Hippocampal formation (tissue), 2 donors: Measurements from ENCODE around the gene GSG1L.
A peak's percentile ranks its signal among the peaks of the same experiment; 100 is the strongest.
"Not testable (repeated sequence)": the region's sequence is repeated elsewhere in the genome, so short reads cannot be mapped to it uniquely, and the experiment has no call there.

Source experiments
- DNase-seq, 2 donors: peaks; one replicate each; lab custom pipeline; 2025; lab: John Stamatoyannopoulos, UW

The GSG1L gene

DNA sequence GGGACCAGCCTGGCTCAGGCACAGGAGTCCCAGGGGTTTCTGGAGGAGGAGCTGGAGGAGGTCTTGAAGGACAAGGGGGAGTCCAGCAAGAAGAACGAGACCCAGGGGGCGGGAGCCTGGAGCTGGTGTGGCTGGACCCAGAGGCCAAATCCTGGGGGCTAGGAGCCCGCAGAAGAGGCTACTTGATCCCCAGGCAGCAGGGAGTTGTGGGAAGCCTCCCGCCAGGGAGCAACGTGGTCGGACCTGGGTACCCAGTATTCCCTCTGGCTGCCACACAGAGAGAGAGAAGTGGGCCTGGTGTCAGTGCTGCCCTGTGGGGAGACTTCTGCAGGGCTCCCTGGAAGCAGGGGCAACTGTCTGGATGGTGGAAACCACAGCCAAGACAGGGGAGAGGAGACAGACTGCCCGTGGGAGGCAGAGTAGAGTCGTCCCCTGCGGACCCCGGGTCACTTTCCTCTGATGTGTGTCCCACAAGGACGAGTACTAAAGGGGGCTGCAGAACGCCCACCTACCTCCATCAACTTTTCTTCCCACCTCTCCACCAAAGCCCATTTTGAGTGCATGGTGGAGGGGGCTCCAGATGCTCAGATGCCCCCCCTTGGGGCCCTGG is 160.4 kb downstream of the GSG1L start:
- no peak for DNase-seq

DNA sequence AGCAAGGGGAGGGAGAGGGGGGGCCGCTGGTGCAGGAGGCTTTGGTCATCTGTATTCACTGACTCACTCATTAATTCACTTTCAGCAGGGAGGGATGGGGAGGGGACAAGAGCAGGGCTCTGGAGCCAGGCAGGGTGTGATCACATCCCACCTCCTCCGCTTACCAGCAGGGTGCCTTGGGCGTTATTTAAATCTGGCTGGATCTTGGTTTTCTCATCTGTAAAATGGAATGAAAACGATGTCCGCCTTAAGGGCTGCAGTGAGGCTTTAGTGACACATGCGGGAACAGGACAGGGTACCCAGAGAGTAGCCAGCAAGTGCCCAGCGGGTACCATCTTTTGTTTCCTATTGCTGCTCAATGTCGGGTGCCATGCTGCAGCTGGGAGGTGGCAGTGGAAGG is 161.0 kb downstream of the GSG1L start:
- no peak for DNase-seq

DNA sequence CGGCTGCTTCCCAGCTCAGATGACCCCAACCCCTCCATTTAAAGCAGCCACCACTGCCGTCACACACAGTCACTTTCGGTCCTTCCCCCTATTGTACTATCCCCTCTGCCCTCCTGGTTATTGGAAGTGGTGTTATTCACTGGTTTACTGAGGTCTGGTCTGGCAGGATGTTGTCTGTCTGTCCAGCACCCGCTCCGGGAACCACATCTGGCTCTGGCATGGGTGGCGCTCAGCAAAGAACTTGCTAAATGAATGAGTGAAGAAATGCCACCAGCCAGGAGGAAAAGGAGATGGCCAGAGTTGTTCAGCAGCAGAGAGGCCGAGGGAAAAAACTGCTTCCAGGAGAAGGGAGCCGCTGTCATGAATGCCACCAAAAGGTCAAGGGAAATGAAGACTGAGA is 161.6 kb downstream of the GSG1L start:
- no peak for DNase-seq

DNA sequence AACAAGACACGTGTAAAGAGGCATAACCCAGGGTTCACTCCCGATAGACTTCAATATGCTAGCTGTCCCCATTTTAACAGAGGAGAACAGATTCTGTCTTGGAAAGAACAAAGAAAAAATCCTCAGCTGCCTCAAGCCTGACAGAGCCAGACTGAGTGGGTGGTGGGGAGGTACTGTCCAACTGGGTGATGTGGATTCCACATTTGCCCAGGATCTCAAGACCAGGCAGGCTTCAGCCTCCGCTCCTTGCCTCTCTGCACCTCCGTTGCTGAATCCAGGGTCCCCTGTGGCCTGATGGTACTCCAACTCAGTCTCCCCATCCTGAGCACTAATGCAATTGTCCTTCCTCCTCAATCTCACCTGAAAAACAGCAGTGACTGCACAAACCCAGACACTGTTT is 163.8 kb downstream of the GSG1L start:
- no peak for DNase-seq

DNA sequence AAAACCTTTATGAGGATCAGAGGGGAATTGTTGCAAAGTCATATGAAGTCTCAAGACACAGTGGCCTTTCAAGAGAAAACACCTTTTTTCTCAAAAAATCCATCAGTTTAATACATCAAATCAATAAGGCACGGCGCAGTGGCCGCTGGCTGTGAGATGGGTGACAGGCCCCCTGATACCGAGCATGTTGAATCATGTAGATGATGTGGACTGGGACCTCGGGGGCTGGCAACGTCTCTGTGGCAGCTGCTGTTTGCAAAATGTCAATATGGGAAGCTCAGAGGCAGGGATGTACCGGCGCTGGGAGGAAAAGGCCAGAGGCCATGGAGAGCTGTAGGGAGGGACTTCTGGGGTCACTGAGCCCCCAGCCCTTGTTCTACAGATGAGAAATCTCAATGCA is 169.1 kb downstream of the GSG1L start:
- DNase-seq: no peak

DNA sequence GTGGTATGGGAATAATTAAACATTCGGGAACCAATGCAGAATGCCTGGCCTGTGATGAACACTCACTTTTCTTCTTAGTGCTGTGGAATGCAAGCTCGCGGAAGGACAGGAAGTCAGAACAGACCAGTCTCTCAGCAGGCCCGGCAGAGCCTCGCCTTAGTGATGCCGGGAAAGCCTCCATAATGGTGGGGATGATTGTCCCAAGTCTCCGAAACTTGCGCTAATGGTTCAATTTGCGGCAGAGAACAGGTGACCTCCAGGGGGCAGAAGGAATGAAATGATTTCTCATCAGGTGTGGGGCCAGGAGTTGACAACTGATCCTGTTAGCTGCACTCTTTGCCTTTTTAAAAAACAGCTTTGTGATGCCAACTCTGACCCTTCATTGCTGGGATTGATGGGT is 170.6 kb downstream of the GSG1L start:
- no peak for DNase-seq

DNA sequence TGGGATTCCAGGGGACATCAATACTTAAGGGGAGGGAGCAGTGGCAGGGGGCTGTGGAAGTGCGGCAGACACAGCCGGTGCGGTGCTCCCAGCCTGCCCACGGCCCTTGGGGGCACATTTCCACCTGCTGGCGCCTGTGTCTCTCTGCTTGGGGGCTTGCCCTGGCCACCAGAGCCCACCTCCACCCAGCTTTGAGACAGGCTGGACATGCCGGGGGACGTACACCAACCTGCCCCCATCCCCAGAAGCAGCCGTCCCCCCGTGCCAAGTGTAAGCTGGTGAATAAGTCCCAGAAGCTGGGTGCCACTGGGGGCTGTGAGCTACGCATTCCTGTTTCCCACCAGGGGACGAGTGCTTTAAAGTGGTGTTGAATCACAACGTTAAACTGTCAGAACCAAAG is 172.6 kb downstream of the GSG1L start:
- no peak for DNase-seq

DNA sequence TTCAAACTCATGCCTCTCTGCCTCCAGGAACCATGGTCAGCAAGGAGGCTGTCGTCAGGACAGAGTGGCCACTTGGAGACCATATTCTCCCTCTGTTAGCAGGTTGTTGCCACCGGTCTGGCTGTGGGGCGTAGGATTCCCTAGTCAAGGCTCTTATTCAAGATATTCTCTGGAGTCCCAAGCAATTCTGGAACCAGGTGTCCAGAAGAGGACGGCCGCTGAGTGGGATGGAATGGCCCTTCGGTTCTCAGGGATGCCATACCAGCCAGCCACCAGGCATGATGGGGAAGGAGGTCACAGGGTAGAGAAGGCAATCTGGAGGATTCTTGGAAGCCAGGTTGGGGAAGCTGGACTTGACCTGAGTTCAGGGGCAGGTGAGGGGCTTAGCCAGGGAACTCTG is 173.5 kb downstream of the GSG1L start:
- no peak for DNase-seq

DNA sequence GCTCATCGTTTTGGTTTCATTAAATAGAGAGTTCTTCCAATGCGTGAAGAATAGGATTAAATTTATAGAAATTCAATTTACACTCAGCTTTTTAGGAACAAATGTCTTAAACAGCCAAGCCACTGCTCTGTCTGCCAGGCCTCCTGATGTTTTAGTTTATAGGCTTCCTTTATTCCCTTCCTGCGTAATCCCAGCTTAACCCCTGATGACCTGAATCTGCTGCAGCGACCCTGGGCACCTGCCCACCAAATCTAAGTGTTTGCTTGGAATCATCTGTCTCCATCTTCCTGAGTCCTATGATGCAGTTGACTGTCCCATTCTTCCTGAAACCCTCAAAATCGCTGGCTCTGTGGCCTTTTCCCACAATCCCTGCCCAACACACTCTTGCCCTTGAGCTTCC is 179.9 kb downstream of the GSG1L start:
- no peak for DNase-seq

DNA sequence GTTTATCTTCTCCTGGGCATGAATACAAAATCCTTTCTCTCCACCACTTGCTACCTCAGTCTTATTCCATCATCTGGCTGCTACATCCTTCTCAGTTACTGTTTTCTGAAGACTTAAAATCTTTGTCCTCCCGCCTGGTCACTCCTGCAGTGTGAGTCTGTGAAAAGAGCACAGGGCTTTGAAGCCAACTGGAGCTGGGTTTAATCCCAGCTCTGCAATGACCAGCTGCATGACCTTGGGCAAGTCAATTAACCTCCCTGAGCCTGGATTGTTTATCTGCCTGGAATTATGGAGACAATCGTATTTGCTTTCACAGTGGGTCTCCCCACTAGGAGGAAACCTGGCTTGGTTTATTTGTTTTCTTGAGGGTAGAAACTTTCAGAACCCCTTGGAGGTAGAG is 183.2 kb downstream of the GSG1L start:
- DNase-seq: no peak

DNA sequence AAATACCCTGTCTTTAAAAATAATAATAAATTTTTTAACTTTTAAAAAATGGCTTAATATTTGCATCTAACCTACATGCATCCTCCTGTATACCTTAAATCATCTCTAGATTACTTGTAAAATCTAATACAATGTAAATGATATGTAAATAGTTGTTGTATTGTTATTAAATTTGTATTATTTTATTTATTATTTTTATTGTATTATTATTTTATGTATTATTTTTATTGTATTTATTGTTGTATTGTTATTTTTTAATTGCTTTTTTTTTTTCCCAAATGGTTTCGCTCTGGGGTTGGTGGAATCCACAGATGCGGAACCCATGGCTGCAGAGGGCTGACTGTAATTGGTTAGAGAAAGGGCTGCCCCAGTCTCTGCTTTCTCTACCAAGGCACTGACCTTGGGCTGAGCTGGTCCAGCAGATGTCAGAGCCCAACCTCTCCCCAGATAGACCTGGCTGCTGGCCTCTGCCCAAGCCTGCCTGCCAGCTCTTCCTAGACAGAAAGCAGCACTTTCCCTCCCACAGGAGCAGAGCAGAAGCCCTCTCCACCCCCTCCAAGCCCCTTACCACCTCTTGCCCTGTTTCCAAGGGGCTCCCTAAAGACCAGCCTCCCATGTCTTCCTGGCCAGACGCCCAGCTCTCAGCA is 183.8 kb downstream of the GSG1L start:
- DNase-seq: no peak

DNA sequence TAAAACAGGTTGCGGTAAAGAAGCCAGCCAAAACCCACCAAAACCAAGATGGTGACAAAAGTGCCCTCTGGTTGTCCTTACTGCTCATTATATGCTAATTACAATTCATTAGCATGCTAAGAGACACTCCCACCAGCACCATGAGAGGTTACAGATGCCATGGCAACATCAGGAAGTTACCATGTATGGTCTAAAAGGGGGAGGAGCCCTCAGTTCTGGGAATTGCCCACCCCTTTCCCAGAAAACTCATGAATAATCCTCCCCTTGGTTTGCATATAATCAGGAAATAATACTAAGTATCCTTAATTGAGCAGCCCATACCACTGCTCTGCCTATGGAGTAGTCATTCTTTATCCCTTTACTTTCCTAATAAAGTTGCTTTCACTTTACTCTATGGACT is 190.9 kb downstream of the GSG1L start:
- not testable (repeated sequence) for DNase-seq

DNA sequence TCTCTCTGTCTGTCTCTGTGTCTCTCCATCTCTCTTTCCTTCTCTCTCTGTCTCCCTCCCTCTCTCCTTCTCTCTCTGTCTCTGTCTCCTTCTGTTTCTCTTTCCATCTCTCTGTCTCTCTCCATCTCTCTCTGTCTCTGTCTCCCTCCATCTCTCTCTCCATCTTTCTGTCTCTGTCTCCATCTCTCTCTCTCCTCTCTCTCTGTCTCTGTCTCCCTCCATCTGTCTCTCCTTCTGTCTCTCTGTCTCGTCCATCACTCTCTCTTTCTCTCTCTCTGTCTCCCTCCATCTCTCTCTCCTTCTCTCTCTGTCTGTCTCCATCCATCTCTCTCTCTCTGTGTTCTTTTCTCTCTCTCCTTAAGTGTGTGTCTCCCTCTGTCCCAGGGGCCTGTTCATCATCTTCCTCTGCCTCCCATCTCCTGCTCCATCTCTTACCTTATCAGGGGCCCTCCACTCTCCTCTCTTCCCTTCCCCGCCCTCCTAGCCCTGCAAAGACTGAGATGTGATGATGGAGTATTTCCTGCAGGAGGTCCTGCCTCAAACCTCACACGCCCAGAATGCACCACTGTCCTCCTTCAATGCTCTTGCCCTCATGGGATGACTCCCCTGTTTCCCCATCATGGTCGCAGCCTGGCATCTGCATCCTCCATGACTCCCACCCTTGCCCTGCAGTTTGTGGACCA is 193.3 kb downstream of the GSG1L start:
- DNase-seq: no peak

DNA sequence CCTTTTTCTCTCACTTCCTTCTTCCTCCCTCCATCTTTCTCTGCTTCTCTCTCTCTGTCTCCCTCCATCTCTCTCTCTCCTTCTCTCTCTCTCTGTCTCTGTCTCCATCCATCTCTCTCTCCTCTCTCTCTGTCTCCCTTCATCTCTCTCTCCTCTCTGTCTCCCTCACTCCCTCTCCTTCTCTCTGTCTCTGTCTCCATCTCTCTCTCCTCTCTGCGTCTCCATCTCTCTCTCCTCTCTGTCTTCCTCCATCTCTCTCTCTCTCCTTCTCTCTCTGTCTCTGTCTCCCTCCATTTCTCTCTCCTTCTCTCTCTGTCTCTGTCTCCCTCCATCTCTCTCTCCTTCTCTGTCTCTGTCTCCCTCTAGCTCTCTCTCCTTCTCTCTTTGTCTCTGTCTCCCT is 194.1 kb downstream of the GSG1L start:
- no peak for DNase-seq

DNA sequence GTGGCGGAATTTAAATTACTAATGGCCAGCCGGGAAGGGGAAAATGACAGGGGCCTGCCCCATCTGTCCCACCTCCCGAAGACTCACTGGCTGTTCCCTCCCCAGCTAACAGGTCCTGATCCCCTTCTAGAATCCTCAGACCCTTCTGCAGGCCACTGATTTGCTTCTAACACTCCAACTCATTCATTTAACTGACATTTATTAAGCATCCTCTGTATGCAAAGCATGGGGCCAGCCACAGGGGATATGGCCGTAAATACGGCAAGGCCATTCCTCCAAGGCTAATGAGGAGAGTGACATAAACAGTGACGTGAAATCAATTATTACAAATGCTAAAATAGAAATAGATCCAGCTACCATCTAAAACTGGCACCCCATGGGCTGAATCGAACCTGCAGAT is 195.3 kb downstream of the GSG1L start:
- no peak for DNase-seq

DNA sequence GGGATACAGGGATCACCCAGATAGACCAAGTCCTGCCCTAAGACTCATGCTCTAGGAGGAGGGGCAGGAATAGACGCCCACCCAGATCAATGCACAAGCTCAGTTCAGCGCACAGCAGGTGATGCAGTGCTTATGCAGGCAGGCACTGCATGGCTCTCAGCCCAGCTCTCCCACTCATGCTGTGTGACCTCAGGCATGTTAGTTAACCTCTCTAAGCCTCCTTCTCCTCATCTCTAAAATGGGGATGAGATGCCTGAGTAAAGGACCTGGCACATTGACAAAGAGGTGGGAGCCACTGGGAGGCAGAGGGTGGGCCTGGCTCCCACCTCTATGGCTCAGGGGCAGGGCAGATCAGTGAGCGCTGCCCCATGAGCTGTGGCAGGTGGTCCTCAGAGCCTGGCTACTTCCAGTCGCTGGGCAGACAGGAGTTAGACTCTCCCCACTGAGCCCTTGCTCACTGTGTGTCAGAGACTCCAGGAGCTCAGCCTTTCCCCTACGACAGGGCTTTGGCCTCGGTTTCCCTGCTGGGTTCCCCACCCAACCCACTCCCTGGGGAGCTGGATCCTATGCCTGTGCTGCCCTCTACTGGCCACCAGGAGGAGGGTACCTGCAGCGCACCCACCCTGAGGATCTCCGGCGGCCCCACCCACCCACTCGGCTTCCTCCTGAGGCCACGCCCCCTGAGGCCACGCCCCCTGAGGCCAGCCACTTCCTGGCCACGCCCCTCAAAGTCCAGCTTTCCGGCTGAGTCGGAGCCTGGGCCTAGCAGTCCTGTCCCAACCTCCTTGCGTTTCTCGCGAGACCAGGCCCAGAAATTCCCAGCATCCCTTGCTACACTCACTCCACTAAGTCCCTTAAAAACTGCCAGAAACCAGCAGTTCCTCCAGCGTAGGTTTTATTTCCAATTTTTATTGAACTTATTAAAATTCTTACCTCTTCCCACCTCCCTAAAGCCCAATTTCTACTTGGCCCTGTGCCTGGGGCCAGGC is 196.1 kb downstream of the GSG1L start:
- DNase-seq: peak in 1 of 2 donors; percentile 39

DNA sequence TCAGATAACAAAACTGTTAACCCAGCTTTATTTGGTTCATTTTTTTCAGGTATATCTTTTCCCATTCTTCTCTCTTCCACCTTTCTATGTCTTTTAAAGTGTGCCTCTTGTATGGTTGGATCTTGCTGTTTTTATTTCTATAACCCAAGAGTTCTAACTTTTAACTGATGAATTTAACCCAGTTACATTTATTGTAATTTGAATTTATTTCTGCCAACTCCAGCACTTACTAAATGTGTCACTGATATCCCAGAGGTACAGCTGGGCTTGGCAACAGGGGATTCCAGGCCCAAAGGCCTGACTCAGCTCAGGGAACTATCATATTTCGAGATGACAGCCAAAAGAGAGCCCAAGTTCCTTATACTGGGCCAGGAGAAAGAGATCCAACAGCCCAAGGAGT is 200.1 kb downstream of the GSG1L start:
- DNase-seq: no peak

DNA sequence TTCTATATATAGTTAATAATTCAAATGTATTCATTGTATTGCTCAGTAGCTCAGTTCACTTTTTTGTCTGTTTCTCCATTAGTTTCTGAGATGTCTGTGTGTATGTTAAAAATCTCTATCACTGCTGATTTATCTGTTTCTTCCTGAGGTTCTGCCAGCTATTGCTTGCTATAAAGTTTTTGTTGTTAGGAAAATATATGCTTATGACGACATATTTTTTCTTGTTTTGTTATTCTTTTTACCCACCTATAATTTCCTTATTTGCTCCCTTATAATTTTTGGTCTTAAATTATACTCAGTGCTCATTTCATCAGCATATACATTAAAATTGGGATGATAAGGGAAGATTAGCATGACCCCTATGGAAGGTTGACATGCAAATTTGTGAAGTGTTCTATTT is 200.6 kb downstream of the GSG1L start:
- no peak for DNase-seq

DNA sequence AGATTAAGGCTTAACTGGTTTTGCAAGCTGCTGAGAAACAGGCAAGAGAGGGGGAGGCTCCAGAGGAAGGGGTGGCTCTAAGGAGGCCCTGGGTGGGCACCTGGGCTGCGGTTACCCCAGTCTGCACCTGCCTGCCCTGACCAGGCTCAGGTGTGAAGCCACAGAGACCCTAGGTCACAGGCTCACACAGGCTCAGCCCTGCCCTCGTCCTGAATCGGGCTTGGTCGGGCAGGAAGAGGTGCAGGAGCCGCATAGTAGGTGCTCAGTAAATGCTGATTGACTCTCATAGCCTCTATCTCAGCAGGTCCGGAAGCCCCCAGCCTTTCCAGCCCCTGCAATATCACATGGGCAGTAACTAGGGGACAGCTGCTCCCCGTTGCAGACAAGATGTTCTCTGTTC is 203.4 kb downstream of the GSG1L start:
- no peak for DNase-seq

DNA sequence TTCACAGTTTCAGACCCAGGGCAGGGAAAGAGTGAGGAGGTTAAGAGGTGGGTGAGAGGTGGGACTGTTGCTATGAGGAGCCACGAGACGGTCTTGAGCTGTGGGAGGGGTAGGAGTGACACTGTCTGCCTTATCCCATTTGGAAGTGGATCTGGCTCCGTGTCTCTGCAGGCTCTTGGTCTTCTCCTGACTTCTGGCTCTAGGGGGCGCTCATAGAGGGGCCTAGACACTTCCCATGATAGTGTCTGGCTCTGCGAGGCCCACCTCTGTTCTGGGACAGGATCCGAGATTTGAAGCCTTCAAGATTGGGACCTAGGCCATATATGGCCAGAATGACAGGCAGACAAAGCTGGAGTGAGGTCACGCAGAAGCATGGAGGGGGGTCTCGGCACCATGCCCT is 204.5 kb downstream of the GSG1L start:
- DNase-seq: no peak

DNA sequence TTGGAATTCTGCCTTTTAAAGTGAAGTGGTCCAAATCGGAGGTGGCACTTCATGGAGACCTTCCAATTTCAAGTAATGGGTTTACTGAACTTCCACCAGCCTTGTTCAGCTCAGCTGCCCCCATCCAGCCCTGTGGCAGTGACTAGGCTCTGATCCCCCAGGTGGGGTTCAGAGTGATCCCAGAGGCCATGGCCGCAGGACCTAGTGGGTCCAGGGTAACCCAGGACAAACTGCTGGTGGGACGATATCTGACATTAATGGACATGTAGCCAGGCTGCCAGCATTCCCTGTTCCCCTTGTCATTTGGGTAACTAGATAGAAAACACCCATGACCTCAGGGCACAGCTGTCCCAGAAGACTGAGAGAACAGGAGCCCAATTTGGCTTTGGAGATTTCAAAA is 209.9 kb downstream of the GSG1L start:
- DNase-seq: no peak

DNA sequence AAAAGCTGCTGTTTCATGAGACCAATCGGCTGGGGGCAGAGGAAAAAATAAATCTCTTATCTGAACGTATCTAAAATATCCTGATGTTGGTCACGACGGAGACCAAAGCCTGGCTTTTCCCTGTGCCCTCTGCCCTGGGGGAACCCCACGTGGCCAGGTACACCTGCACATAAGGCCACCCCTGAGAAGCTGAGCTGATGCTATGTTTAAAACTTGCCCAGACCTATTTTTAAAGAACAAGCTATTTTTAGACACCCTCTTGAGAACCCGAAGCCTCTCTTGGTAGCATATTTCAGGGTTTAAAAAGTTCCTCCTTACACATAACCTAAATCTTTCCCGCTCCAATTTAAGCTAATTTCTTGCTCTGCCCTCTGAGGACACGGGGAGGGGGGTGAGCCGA is 210.4 kb downstream of the GSG1L start:
- DNase-seq: no peak
